Measurements from ENCODE around the gene S100A8. TPM values are rescaled to one million over a fixed set of nuclear protein-coding genes. Genes with fewer than 3 reads are reported as not detected.

The S100A8 gene
- total RNA-seq, 4 donors from 2014 or later, result 13.6 to 129 (median 20.6) TPM

DNA sequence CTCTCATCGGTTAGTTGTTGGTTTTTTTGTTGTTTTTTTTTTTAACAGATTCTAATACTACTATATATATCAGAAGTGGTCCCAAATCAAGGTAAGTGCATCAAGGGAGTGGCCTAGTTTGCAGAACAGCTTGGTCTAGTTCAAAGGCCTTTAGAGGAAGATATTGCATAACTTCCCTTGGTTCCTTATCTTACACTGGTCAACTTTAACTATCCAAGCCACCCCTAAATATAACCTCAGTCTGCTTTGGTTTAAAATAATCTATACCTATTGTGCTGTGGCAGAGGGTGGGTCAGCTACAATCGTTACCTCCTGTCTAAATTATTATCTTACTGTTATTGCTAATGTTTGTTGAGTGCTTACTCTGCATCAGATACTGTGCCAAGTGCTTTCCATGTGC, 22.4 kb downstream of the S100A8 start:
- TF ChIP-seq, protein P1, sequence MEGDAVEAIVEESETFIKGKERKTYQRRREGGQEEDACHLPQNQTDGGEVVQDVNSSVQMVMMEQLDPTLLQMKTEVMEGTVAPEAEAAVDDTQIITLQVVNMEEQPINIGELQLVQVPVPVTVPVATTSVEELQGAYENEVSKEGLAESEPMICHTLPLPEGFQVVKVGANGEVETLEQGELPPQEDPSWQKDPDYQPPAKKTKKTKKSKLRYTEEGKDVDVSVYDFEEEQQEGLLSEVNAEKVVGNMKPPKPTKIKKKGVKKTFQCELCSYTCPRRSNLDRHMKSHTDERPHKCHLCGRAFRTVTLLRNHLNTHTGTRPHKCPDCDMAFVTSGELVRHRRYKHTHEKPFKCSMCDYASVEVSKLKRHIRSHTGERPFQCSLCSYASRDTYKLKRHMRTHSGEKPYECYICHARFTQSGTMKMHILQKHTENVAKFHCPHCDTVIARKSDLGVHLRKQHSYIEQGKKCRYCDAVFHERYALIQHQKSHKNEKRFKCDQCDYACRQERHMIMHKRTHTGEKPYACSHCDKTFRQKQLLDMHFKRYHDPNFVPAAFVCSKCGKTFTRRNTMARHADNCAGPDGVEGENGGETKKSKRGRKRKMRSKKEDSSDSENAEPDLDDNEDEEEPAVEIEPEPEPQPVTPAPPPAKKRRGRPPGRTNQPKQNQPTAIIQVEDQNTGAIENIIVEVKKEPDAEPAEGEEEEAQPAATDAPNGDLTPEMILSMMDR (IDR thresholded peaks at IDR 0.05; ENCODE audit: low read depth), result no peak

DNA sequence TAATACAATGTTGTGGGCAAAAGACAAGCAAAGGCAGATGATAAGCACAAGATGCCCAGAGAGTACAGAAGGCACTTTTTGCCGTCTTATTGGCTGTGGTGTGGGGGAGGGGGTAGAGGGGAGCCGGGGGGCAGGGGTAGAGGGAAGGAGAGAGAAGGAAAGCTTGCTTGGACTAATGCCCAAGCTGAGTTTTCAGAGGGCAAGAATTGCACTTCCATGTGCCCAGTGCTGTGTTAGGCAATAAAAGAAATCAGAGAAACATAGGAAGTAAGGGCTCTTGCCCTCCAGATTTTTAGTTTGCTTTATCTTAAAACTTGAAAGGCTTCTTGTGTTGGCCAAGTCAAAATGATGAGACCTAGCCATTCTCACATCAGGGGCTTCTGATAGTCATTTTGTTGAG, 23.8 kb downstream of the S100A8 start:
- TF ChIP-seq, protein P1 (IDR thresholded peaks at IDR 0.05; ENCODE audit: low read depth), result no peak

DNA sequence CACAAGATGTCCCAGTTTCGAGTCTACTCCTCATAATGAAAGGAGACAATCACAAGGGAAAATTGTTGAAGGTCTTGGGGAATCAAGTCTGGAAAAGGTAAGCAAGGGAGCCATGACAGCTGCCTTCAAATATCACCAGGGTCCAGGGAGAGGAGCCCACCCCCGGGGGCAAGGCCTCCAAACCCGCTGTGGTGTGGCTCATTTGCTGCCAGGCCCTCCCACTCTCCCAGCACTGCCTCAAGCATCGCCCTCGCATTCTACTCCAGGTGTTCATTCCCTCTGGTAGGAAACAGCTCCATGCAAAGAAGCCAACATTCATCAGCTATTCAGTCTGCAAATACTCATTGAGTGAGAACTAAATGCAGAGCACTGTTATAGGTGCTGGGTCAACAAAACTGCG, 24.6 kb downstream of the S100A8 start:
- TF ChIP-seq, protein P1 (IDR thresholded peaks at IDR 0.05; ENCODE audit: low read depth), result no peak

DNA sequence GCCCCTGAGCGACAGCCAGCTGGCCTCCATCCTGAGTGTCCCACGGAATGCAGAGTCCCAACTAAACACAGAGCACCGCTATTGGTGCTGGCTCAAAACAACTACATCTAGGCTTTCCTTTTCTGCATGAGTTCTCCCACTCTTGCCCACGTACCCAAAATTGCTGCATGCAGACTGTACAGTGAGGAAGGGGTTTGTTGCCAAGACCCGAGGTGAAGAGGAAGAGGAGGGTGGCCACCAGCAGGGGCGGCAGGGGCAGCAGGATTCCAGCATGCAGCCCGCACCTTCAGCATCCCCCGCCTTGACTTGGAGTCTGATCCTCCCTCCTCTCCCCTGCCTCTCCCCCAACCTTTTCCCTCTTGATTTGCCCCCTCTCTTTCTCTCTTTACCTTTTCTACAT, 25.2 kb downstream of the S100A8 start:
- TF ChIP-seq, protein P1 (IDR thresholded peaks at IDR 0.05; ENCODE audit: low read depth), result no peak

DNA sequence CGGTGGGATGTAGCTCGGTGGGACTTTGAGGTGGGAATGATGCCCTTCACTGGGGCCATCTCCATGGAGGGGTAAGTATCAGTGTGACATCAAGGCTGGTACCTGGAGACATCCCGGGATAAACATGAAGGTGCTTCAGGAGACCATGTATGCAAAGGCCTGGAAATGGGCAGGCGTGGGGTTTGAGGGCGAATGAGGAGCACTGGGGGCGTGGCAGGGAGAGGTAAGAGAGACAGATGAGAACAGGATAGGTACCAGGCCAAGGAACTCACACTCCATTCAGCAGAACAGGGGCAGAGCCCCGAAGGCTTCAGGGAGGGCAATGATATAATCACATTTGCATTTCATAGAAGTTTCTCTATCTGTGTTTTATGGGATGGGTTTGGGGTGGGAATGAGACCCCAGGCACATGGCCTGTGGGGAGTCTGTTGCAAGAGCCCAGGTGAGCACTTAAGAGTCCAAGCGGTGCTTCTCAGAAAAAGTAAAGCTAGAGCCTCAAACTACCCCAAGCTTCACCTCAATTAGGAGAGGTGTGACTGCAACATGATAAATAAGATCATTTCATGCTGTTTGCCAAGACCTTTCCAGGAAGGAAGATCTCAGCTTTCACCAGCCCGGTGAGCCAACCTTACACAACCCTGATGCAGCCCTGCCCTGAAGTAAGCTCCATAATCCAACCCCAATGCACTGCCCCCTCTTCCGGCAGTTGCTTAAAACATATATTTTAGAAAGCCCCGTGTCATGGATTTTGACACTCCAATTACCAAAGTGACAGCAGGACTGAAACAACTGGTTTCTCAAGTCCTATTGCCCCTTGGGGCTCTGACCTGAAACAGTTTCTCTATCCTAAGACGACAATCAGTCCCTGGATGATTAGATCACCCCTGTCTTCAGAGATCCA, 25.9 kb downstream of the S100A8 start:
- TF ChIP-seq, protein P1 (IDR thresholded peaks at IDR 0.05; ENCODE audit: low read depth), result no peak

DNA sequence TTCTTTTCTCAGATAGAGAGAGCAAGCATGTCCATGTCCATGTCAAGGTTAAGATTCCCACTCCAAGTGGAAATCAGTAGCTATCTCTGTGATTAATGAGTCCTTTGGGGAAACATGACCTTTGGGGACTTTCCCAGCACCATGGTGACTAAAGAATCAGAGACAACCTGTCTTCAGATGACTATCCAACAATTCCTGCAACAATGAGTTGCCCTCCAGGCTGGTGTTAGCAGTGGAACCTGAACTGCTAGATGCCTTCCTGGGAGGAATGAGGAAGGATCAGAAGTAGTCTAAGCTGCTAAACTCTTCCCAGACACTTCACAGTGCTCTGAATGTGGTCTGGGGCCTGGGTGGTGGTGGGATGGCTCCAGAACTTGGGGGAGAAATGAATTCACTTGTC, 26.7 kb downstream of the S100A8 start:
- TF ChIP-seq, protein P1 (IDR thresholded peaks at IDR 0.05; ENCODE audit: low read depth), result no peak

DNA sequence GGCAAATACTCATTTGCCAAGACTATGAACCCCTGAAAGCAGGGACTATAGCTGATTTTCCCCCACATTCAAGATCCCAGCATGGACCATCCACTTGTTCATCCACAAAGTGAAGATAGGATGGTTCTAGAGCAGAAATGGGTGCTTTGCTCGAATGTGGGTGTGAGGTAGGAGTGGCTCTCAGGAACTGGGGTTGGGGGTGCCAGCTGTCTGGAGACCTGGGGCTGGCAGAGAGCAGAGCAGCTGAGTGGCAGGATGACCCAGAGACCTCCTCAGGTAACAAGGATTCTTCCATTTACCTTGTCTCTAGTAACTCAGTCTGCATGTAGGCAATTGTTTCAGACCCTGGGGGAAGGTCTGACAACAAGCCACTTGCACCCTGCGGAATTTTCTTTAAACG, 27.2 kb downstream of the S100A8 start:
- TF ChIP-seq, protein P1 (IDR thresholded peaks at IDR 0.05; ENCODE audit: low read depth), result no peak

Measured in subcutaneous adipose tissue (tissue), 4 donors.